ENCODE data around the gene ARL14EPL. TPM values are rescaled to one million over a fixed set of nuclear protein-coding genes. Genes with fewer than 3 reads are reported as not detected.
A peak's percentile ranks its signal among the peaks of the same experiment; 100 is the strongest.
"Not testable (repeated sequence)": the region's sequence is repeated elsewhere in the genome, so short reads cannot be mapped to it uniquely, and the experiment has no call there.

Gene ARL14EPL
- total RNA-seq, 2 experiments from 2014 or later, result 0.12 TPM; not detected in 1

GRCh38 chr5:116068028-116068632, 35.9 kb downstream of the ARL14EPL start:
- no peaks in the 10 kb centered on the region for H3K36me3 Mint-ChIP-seq
- peaks cover 38% of the 10 kb centered on the region for H3K27me3 Mint-ChIP-seq
- no peak overlapping the region for H3K27ac Mint-ChIP-seq
- no peaks in the 10 kb centered on the region for H3K9me3 Mint-ChIP-seq (ENCODE audit: low read depth)
- DNase-seq (no peak), ATAC-seq (peak; percentile 49)
- CTCF ChIA-PET, result interaction anchor here (0.7 to 2.3 kb wide), 15 partner anchors 9 to 438 kb away, joined by 3 to 6 read pairs (median 4); partner anchors contain the start of gene LVRN
- H3K4me3 Mint-ChIP-seq, result no peak overlapping the region
- peaks cover 2% of the 10 kb centered on the region for H3K4me1 Mint-ChIP-seq

GRCh38 chr5:116071211-116071610, 38.9 kb downstream of the ARL14EPL start:
- Mint-ChIP-seq H3K27me3 (peaks cover 32% of the 10 kb centered on the region), H3K36me3 (peaks cover under 1% of the 10 kb centered on the region), H3K9me3 (ENCODE audit: low read depth) (no peaks in the 10 kb centered on the region), H3K4me1 (peaks cover 13% of the 10 kb centered on the region), H3K4me3 (no peak overlapping the region), H3K27ac (no peak overlapping the region)
- CTCF ChIA-PET, result no interaction called here
- DNase-seq, result no peak
- ATAC-seq, result no peak

GRCh38 chr5:116075191-116075831, 43.0 kb downstream of the ARL14EPL start:
- peaks cover 20% of the 10 kb centered on the region for H3K4me1 Mint-ChIP-seq
- CTCF ChIA-PET, result no interaction called here
- peaks cover 2% of the 10 kb centered on the region for H3K36me3 Mint-ChIP-seq
- H3K27ac Mint-ChIP-seq, result peak overlapping the region; percentile 53
- H3K27me3 Mint-ChIP-seq, result peaks cover 19% of the 10 kb centered on the region
- DNase-seq (no peak), ATAC-seq (no peak)
- no peak overlapping the region for H3K4me3 Mint-ChIP-seq
- no peaks in the 10 kb centered on the region for H3K9me3 Mint-ChIP-seq (ENCODE audit: low read depth)

GRCh38 chr5:116076496-116076895, 44.2 kb downstream of the ARL14EPL start:
- DNase-seq (no peak), ATAC-seq (no peak)
- Mint-ChIP-seq H3K27me3 (peaks cover 19% of the 10 kb centered on the region), H3K4me3 (no peak overlapping the region), H3K9me3 (ENCODE audit: low read depth) (no peaks in the 10 kb centered on the region), H3K4me1 (peaks cover 20% of the 10 kb centered on the region), H3K27ac (no peak overlapping the region), H3K36me3 (peaks cover 3% of the 10 kb centered on the region)
- CTCF ChIA-PET, result interaction anchor here (0.9 to 1.3 kb wide), 2 partner anchors 8 to 442 kb away, joined by 3 to 6 read pairs; no protein-coding TSS in a partner anchor

- CTCF ChIA-PET, result interaction anchor here (1.6 kb wide), 1 partner anchor 9 kb away, joined by 5 read pairs; no protein-coding TSS in a partner anchor
- peaks cover 29% of the 10 kb centered on the region for H3K4me1 Mint-ChIP-seq
- no peak overlapping the region for H3K4me3 Mint-ChIP-seq
- ATAC-seq (no peak), DNase-seq (no peak)
- H3K9me3 Mint-ChIP-seq (ENCODE audit: low read depth), result no peaks in the 10 kb centered on the region
- no peak overlapping the region for H3K27ac Mint-ChIP-seq
- peaks cover 10% of the 10 kb centered on the region for H3K27me3 Mint-ChIP-seq
- peaks cover 8% of the 10 kb centered on the region for H3K36me3 Mint-ChIP-seq
Measured at GRCh38 chr5:116078199-116078598, 45.9 kb downstream of the ARL14EPL start.

GRCh38 chr5:116084287-116084691, 52.0 kb downstream of the ARL14EPL start:
- Mint-ChIP-seq H3K27me3 (no peaks in the 10 kb centered on the region), H3K9me3 (ENCODE audit: low read depth) (no peaks in the 10 kb centered on the region), H3K27ac (peak overlapping the region; percentile 95), H3K4me1 (peaks cover 36% of the 10 kb centered on the region), H3K4me3 (peak overlapping the region; percentile 87), H3K36me3 (peaks cover 23% of the 10 kb centered on the region)
- ATAC-seq, result peak; percentile 48
- CTCF ChIA-PET, result interaction anchor here (1.2 kb wide), 1 partner anchor 241 kb away, joined by 4 read pairs; no protein-coding TSS in a partner anchor
- DNase-seq, result peak; percentile 63

GRCh38 chr5:116084871-116085715, 52.8 kb downstream of the ARL14EPL start, which contains the start of gene COMMD10:
Gene COMMD10 (plus strand): TSS chr5:116085025.
- H3K27ac Mint-ChIP-seq, result peak within 1 kb of the TSS; percentile 95
- H3K4me1 Mint-ChIP-seq, result peaks cover 36% of the 10 kb centered on the region
- H3K36me3 Mint-ChIP-seq, result peaks cover 26% of the 10 kb centered on the region
- ATAC-seq (peak; percentile 89), DNase-seq (peak; percentile 87)
- CTCF ChIA-PET, result interaction anchor here (1.2 kb wide), 1 partner anchor 242 kb away, joined by 4 read pairs; no protein-coding TSS in a partner anchor
- H3K27me3 Mint-ChIP-seq, result no peaks in the 10 kb centered on the region
- peak within 1 kb of the TSS; percentile 87 for H3K4me3 Mint-ChIP-seq
- H3K9me3 Mint-ChIP-seq (ENCODE audit: low read depth), result no peaks in the 10 kb centered on the region

GRCh38 chr5:116086309-116086708, 54.0 kb downstream of the ARL14EPL start:
- Mint-ChIP-seq H3K4me1 (peaks cover 36% of the 10 kb centered on the region), H3K4me3 (peak overlapping the region; percentile 43), H3K36me3 (peaks cover 27% of the 10 kb centered on the region)
- H3K27ac Mint-ChIP-seq; H3K27me3 Mint-ChIP-seq; DNase-seq; CTCF ChIA-PET; ATAC-seq; H3K9me3 Mint-ChIP-seq (ENCODE audit: low read depth): not testable (repeated sequence)

GRCh38 chr5:116088062-116088461, 55.8 kb downstream of the ARL14EPL start:
- H3K4me1 Mint-ChIP-seq, result peaks cover 29% of the 10 kb centered on the region
- no peaks in the 10 kb centered on the region for H3K9me3 Mint-ChIP-seq (ENCODE audit: low read depth)
- peaks cover 31% of the 10 kb centered on the region for H3K36me3 Mint-ChIP-seq
- DNase-seq (no peak), ATAC-seq (no peak)
- CTCF ChIA-PET, result no interaction called here
- H3K4me3 Mint-ChIP-seq, result no peak overlapping the region
- no peak overlapping the region for H3K27ac Mint-ChIP-seq
- no peaks in the 10 kb centered on the region for H3K27me3 Mint-ChIP-seq

- Mint-ChIP-seq H3K27ac (no peak overlapping the region), H3K36me3 (peaks cover 40% of the 10 kb centered on the region), H3K27me3 (no peaks in the 10 kb centered on the region), H3K4me3 (no peak overlapping the region), H3K4me1 (peaks cover 18% of the 10 kb centered on the region), H3K9me3 (ENCODE audit: low read depth) (no peaks in the 10 kb centered on the region)
- CTCF ChIA-PET, result no interaction called here
- ATAC-seq (no peak), DNase-seq (no peak)
Measured at GRCh38 chr5:116090302-116090701, 58.0 kb downstream of the ARL14EPL start.

GRCh38 chr5:116091416-116091815, 59.1 kb downstream of the ARL14EPL start:
- Mint-ChIP-seq H3K4me1 (peaks cover 10% of the 10 kb centered on the region), H3K27me3 (no peaks in the 10 kb centered on the region), H3K4me3 (no peak overlapping the region), H3K27ac (no peak overlapping the region), H3K9me3 (ENCODE audit: low read depth) (no peaks in the 10 kb centered on the region), H3K36me3 (peaks cover 37% of the 10 kb centered on the region)
- no peak for DNase-seq
- no peak for ATAC-seq
- CTCF ChIA-PET, result no interaction called here

GRCh38 chr5:116097301-116097700, 65.0 kb downstream of the ARL14EPL start:
- no peak for ATAC-seq
- Mint-ChIP-seq H3K9me3 (ENCODE audit: low read depth) (no peaks in the 10 kb centered on the region), H3K27ac (no peak overlapping the region), H3K4me3 (no peak overlapping the region), H3K4me1 (no peaks in the 10 kb centered on the region), H3K27me3 (no peaks in the 10 kb centered on the region), H3K36me3 (peaks cover 40% of the 10 kb centered on the region)
- CTCF ChIA-PET, result no interaction called here
- no peak for DNase-seq

GRCh38 chr5:116098998-116099397, 66.7 kb downstream of the ARL14EPL start:
- H3K4me1 Mint-ChIP-seq, result no peaks in the 10 kb centered on the region
- no peaks in the 10 kb centered on the region for H3K27me3 Mint-ChIP-seq
- ATAC-seq, result no peak
- CTCF ChIA-PET, result no interaction called here
- no peak for DNase-seq
- H3K4me3 Mint-ChIP-seq, result no peak overlapping the region
- no peaks in the 10 kb centered on the region for H3K9me3 Mint-ChIP-seq (ENCODE audit: low read depth)
- no peak overlapping the region for H3K27ac Mint-ChIP-seq
- peaks cover 38% of the 10 kb centered on the region for H3K36me3 Mint-ChIP-seq
